ENCODE results near the gene OTOL1. TPM values are rescaled to one million over a fixed set of nuclear protein-coding genes. Genes with fewer than 3 reads are reported as not detected.

Gene OTOL1
- total and polyA plus RNA-seq, 2 experiments from 2014 or later, result not detected

DNA sequence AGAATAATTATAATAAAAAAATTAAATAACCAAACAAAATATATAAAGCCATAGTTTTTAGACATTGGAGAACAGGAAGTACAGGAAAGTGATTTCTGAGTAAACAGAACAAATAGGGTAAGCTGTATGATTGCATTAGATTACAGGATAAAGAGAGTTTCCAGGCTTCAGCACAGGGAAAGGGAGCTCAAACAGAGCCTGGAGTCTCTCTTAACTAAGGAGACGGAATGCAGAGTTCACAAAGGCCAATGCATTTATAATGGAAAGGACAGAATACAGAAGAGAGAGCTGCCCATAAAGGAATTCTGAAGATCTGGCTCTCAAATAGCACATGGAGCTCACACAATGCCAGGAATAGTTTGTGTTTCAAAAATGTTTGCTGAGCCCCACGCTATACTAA is 42.0 kb upstream of the OTOL1 start:
- no peaks in the 10 kb centered on the region for H3K9me2 ChIP-seq (ENCODE audit: insufficient read depth)
- no peaks in the 10 kb centered on the region for H3K36me3 ChIP-seq (ENCODE audit: insufficient read depth)
- no peaks in the 10 kb centered on the region for H3K36me3 Mint-ChIP-seq (ENCODE audit: low read depth)
- ATAC-seq, result peak; percentile 71
- no peak overlapping the region; the same call in 1 of the 2 replicates for H2AFZ ChIP-seq
- peak overlapping the region; percentile 70; the same call in 1 of the 2 replicates for H3K27ac Mint-ChIP-seq
- H3K9me3 Mint-ChIP-seq, result no peaks in the 10 kb centered on the region
- no peak overlapping the region for H3K27ac ChIP-seq (ENCODE audit: low read depth)
- no peak overlapping the region for H3K4me3 ChIP-seq
- no peaks in the 10 kb centered on the region for H3K79me2 ChIP-seq (replicated peaks; ENCODE audit: insufficient read depth)
- DNase-seq (ENCODE audit: low spot score), result peak; percentile 43
- no peak overlapping the region for H3K4me3 Mint-ChIP-seq
- peaks cover 7% of the 10 kb centered on the region; the same call in 2 of the 3 replicates for H3K4me1 Mint-ChIP-seq
- no peaks in the 10 kb centered on the region for H3K27me3 ChIP-seq (ENCODE audit: insufficient read depth)
- no peak overlapping the region for H3K4me2 ChIP-seq
- TF ChIP-seq STAT1 (IDR thresholded peaks at IDR 0.05; ENCODE audit: unreplicated experiment) (no peak), EZH2phosphoT487 (IDR thresholded peaks at IDR 0.05; ENCODE audit: unreplicated experiment) (no peak), ZNF114 (CRISPR knock-in tag; IDR thresholded peaks at IDR 0.05) (no peak)
- TF ChIP-seq, protein P1, sequence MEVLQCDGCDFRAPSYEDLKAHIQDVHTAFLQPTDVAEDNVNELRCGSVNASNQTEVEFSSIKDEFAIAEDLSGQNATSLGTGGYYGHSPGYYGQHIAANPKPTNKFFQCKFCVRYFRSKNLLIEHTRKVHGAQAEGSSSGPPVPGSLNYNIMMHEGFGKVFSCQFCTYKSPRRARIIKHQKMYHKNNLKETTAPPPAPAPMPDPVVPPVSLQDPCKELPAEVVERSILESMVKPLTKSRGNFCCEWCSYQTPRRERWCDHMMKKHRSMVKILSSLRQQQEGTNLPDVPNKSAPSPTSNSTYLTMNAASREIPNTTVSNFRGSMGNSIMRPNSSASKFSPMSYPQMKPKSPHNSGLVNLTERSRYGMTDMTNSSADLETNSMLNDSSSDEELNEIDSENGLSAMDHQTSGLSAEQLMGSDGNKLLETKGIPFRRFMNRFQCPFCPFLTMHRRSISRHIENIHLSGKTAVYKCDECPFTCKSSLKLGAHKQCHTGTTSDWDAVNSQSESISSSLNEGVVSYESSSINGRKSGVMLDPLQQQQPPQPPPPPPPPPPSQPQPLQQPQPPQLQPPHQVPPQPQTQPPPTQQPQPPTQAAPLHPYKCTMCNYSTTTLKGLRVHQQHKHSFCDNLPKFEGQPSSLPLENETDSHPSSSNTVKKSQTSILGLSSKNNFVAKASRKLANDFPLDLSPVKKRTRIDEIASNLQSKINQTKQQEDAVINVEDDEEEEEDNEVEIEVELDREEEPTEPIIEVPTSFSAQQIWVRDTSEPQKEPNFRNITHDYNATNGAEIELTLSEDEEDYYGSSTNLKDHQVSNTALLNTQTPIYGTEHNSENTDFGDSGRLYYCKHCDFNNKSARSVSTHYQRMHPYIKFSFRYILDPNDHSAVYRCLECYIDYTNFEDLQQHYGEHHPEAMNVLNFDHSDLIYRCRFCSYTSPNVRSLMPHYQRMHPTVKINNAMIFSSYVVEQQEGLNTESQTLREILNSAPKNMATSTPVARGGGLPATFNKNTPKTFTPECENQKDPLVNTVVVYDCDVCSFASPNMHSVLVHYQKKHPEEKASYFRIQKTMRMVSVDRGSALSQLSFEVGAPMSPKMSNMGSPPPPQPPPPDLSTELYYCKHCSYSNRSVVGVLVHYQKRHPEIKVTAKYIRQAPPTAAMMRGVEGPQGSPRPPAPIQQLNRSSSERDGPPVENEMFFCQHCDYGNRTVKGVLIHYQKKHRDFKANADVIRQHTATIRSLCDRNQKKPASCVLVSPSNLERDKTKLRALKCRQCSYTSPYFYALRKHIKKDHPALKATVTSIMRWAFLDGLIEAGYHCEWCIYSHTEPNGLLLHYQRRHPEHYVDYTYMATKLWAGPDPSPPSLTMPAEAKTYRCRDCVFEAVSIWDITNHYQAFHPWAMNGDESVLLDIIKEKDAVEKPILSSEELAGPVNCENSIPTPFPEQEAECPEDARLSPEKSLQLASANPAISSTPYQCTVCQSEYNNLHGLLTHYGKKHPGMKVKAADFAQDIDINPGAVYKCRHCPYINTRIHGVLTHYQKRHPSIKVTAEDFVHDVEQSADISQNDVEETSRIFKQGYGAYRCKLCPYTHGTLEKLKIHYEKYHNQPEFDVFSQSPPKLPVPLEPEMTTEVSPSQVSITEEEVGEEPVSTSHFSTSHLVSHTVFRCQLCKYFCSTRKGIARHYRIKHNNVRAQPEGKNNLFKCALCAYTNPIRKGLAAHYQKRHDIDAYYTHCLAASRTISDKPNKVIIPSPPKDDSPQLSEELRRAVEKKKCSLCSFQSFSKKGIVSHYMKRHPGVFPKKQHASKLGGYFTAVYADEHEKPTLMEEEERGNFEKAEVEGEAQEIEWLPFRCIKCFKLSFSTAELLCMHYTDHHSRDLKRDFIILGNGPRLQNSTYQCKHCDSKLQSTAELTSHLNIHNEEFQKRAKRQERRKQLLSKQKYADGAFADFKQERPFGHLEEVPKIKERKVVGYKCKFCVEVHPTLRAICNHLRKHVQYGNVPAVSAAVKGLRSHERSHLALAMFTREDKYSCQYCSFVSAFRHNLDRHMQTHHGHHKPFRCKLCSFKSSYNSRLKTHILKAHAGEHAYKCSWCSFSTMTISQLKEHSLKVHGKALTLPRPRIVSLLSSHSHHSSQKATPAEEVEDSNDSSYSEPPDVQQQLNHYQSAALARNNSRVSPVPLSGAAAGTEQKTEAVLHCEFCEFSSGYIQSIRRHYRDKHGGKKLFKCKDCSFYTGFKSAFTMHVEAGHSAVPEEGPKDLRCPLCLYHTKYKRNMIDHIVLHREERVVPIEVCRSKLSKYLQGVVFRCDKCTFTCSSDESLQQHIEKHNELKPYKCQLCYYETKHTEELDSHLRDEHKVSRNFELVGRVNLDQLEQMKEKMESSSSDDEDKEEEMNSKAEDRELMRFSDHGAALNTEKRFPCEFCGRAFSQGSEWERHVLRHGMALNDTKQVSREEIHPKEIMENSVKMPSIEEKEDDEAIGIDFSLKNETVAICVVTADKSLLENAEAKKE (CRISPR knock-in tag; IDR thresholded peaks at IDR 0.05), result no peak
- H3K4me1 ChIP-seq (ENCODE audit: insufficient read depth), result peaks cover 9% of the 10 kb centered on the region; the same call in 1 of the 2 replicates
- no peaks in the 10 kb centered on the region for H4K20me1 ChIP-seq (replicated peaks; ENCODE audit: insufficient read depth)
- H3K27me3 Mint-ChIP-seq (ENCODE audit: insufficient read depth, low read depth, poor library complexity), result peaks cover 1% of the 10 kb centered on the region
- no peaks in the 10 kb centered on the region for H3F3A ChIP-seq (replicated peaks; ENCODE audit: low read depth)

GRCh38 chr3:161455962-161456361 is 40.6 kb upstream of the OTOL1 start:
- no peak for DNase-seq (ENCODE audit: low spot score)
- Mint-ChIP-seq H3K27ac (no peak overlapping the region), H3K4me3 (no peak overlapping the region), H3K36me3 (ENCODE audit: low read depth) (no peaks in the 10 kb centered on the region), H3K9me3 (no peaks in the 10 kb centered on the region), H3K27me3 (ENCODE audit: insufficient read depth, low read depth, poor library complexity) (peaks cover 1% of the 10 kb centered on the region), H3K4me1 (peaks cover 9% of the 10 kb centered on the region; the same call in 2 of the 3 replicates)
- Histone ChIP-seq H2AFZ (no peak overlapping the region), H3K79me2 (replicated peaks; ENCODE audit: insufficient read depth) (no peaks in the 10 kb centered on the region), H3K36me3 (ENCODE audit: insufficient read depth) (no peaks in the 10 kb centered on the region), H3F3A (replicated peaks; ENCODE audit: low read depth) (no peaks in the 10 kb centered on the region), H3K27me3 (ENCODE audit: insufficient read depth) (no peaks in the 10 kb centered on the region), H4K20me1 (replicated peaks; ENCODE audit: insufficient read depth) (no peaks in the 10 kb centered on the region), H3K4me1 (ENCODE audit: insufficient read depth) (peaks cover 17% of the 10 kb centered on the region; the same call in 1 of the 2 replicates), H3K4me3 (no peak overlapping the region), H3K27ac (ENCODE audit: low read depth) (no peak overlapping the region), H3K4me2 (no peak overlapping the region), H3K9me2 (ENCODE audit: insufficient read depth) (no peaks in the 10 kb centered on the region)
- ATAC-seq, result no peak
- TF ChIP-seq POLR2AphosphoS5 (IDR thresholded peaks at IDR 0.05; ENCODE audit: low read depth), result no peak
- TF ChIP-seq ETS1 (IDR thresholded peaks at IDR 0.05), result no peak
- TF ChIP-seq ZNF114 (CRISPR knock-in tag; IDR thresholded peaks at IDR 0.05), result no peak

Data from GM23338 (cell line).